ENCODE measurements around the gene MAD1L1.

MAD1L1 gene

GRCh38 chr7:1906988-1907745 lies 325.6 kb downstream of the MAD1L1 start:
- H3K4me2 ChIP-seq (ENCODE audit: insufficient read depth, low read length) = no peak overlapping the region
- H3K9me3 ChIP-seq (ENCODE audit: insufficient read depth, low read length, severe bottlenecking) = no peaks in the 10 kb centered on the region
- H3K4me3 ChIP-seq (ENCODE audit: low read depth in 1 of 2, low read length in 2 of 2) = no peak overlapping the region
- H3K27ac ChIP-seq (ENCODE audit: low read length) = no peak overlapping the region
- peaks cover 10% of the 10 kb centered on the region for H3K79me2 ChIP-seq (ENCODE audit: insufficient read depth, low read length)
- no peak overlapping the region for H2AFZ ChIP-seq (ENCODE audit: low read depth, low read length)
- H3K4me1 ChIP-seq (ENCODE audit: insufficient read depth, low read length) = no peaks in the 10 kb centered on the region
- TF ChIP-seq CTCF (IDR thresholded peaks at IDR 0.05; ENCODE audit: borderline replicate concordance, extremely low read depth, low read length, poor library complexity, severe bottlenecking) = no peak
- no peak for TF ChIP-seq EZH2 (IDR thresholded peaks at IDR 0.05; ENCODE audit: borderline replicate concordance, low read depth, low read length, severe bottlenecking)
- no peak overlapping the region for H3K9ac ChIP-seq (ENCODE audit: low read depth, low read length)
- H3K27me3 ChIP-seq (ENCODE audit: insufficient read depth, low read length, poor library complexity) = no peaks in the 10 kb centered on the region
- ATAC-seq (ENCODE audit: insufficient read depth, low read depth) = no peak
- no peak for DNase-seq
- H3K36me3 ChIP-seq (ENCODE audit: insufficient read depth, low read length) = peaks cover 30% of the 10 kb centered on the region
- peaks cover 56% of the 10 kb centered on the region for H4K20me1 ChIP-seq (ENCODE audit: insufficient read depth, low read length)

GRCh38 chr7:1906087-1906830 lies 326.5 kb downstream of the MAD1L1 start:
- ATAC-seq (ENCODE audit: insufficient read depth, low read depth) = no peak
- no peaks in the 10 kb centered on the region for H3K27me3 ChIP-seq (ENCODE audit: insufficient read depth, low read length, poor library complexity)
- peaks cover 27% of the 10 kb centered on the region for H3K36me3 ChIP-seq (ENCODE audit: insufficient read depth, low read length)

GRCh38 chr7:1902231-1902855 lies 330.4 kb downstream of the MAD1L1 start:
- no peak for TF ChIP-seq CTCF (IDR thresholded peaks at IDR 0.05; ENCODE audit: borderline replicate concordance, extremely low read depth, low read length, poor library complexity, severe bottlenecking)
- no peak overlapping the region for H3K4me3 ChIP-seq (ENCODE audit: low read depth in 1 of 2, low read length in 2 of 2)
- H3K4me2 ChIP-seq (ENCODE audit: insufficient read depth, low read length) = no peak overlapping the region
- no peak overlapping the region for H3K9ac ChIP-seq (ENCODE audit: low read depth, low read length)
- H4K20me1 ChIP-seq (ENCODE audit: insufficient read depth, low read length) = peaks cover 59% of the 10 kb centered on the region
- no peak overlapping the region for H2AFZ ChIP-seq (ENCODE audit: low read depth, low read length)
- H3K36me3 ChIP-seq (ENCODE audit: insufficient read depth, low read length) = peaks cover 39% of the 10 kb centered on the region
- no peak for DNase-seq
- H3K9me3 ChIP-seq (ENCODE audit: insufficient read depth, low read length, severe bottlenecking) = no peaks in the 10 kb centered on the region
- no peaks in the 10 kb centered on the region for H3K27me3 ChIP-seq (ENCODE audit: insufficient read depth, low read length, poor library complexity)
- no peak overlapping the region for H3K27ac ChIP-seq (ENCODE audit: low read length)
- 0 out of 2 replicates have a peak, but pooled peaks cover 7% of the 10 kb centered on the region for H3K79me2 ChIP-seq (ENCODE audit: insufficient read depth, low read length)
- H3K4me1 ChIP-seq (ENCODE audit: insufficient read depth, low read length) = no peaks in the 10 kb centered on the region
- no peak for ATAC-seq (ENCODE audit: insufficient read depth, low read depth)

More at GRCh38 chr7:1906087-1906830, 326.5 kb downstream of the MAD1L1 start:
- peaks cover 55% of the 10 kb centered on the region for H4K20me1 ChIP-seq (ENCODE audit: insufficient read depth, low read length)
- DNase-seq = no peak
- TF ChIP-seq EZH2 (IDR thresholded peaks at IDR 0.05; ENCODE audit: borderline replicate concordance, low read depth, low read length, severe bottlenecking) = no peak
- no peak for TF ChIP-seq CTCF (IDR thresholded peaks at IDR 0.05; ENCODE audit: borderline replicate concordance, extremely low read depth, low read length, poor library complexity, severe bottlenecking)
- H3K9me3 ChIP-seq (ENCODE audit: insufficient read depth, low read length, severe bottlenecking) = no peaks in the 10 kb centered on the region
- peaks cover 11% of the 10 kb centered on the region for H3K79me2 ChIP-seq (ENCODE audit: insufficient read depth, low read length)
- no peak overlapping the region for H3K9ac ChIP-seq (ENCODE audit: low read depth, low read length)
- no peaks in the 10 kb centered on the region for H3K4me1 ChIP-seq (ENCODE audit: insufficient read depth, low read length)
- no peak overlapping the region for H3K4me2 ChIP-seq (ENCODE audit: insufficient read depth, low read length)
- H3K4me3 ChIP-seq (ENCODE audit: low read depth in 1 of 2, low read length in 2 of 2) = no peak overlapping the region
- no peak overlapping the region for H3K27ac ChIP-seq (ENCODE audit: low read length)
- no peak overlapping the region for H2AFZ ChIP-seq (ENCODE audit: low read depth, low read length)

Measured in DND-41 (cell line).